Suprapubic skin (tissue), 4 donors: ENCODE measurements around the gene ABCA4.

Experiments
- EP300 ChIP-seq: sonication (generic); formaldehyde crosslinking; IDR thresholded peaks from one replicate; pipeline ENCODE4 v1.6.1; 2017; ENCODE audit warnings: antibody characterized with exemption
- POLR2A ChIP-seq, 2 donors: fragments of 450-650 bp; IDR thresholded peaks; one replicate each; pipeline ENCODE4 v1.6.1; 2017; ENCODE audit warnings: antibody characterized with exemption in 2 of 2, mild to moderate bottlenecking in 2 of 2, moderate library complexity in 2 of 2
- POLR2AphosphoS5 ChIP-seq, 3 donors: sonication (generic); formaldehyde crosslinking; IDR thresholded peaks; one replicate each; pipeline ENCODE4 v1.6.1; 2017; ENCODE audit warnings: antibody characterized with exemption in 3 of 3
- TF ChIP-seq, protein P1 (sequence below), 2 donors: fragments of 200-600 bp in 1 of 2; fragments of 450-650 bp in 1 of 2; sonication (generic) in 1 of 2; IDR thresholded peaks; one replicate each; pipeline ENCODE4 v1.5.1; 2016 to 2019; ENCODE audit warnings: antibody characterized with exemption in 2 of 2, mild to moderate bottlenecking in 1 of 2, moderate library complexity in 1 of 2

DNA sequence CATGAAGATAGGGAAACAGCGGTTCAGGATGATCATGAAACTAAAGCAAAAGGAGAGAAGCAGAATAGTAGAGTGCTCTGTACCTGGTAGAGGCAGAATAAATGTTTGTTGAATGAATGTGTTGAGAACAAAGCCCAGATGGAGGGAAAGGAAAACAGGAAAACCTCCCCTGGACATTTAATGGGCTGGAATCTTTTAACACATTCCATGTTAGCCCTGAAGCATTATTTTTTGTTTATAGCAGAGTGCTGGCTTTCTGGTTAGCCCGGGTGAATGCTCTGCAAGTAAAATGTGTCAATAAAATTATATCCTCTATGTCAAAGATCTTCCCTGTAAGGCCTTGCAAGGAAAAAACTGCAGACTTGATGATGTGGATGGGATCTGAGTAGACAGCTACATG lies 60.2 kb downstream of the ABCA4 start:
- TF ChIP-seq, protein P1, sequence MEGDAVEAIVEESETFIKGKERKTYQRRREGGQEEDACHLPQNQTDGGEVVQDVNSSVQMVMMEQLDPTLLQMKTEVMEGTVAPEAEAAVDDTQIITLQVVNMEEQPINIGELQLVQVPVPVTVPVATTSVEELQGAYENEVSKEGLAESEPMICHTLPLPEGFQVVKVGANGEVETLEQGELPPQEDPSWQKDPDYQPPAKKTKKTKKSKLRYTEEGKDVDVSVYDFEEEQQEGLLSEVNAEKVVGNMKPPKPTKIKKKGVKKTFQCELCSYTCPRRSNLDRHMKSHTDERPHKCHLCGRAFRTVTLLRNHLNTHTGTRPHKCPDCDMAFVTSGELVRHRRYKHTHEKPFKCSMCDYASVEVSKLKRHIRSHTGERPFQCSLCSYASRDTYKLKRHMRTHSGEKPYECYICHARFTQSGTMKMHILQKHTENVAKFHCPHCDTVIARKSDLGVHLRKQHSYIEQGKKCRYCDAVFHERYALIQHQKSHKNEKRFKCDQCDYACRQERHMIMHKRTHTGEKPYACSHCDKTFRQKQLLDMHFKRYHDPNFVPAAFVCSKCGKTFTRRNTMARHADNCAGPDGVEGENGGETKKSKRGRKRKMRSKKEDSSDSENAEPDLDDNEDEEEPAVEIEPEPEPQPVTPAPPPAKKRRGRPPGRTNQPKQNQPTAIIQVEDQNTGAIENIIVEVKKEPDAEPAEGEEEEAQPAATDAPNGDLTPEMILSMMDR (IDR thresholded peaks at IDR 0.05) = no peak
- TF ChIP-seq POLR2AphosphoS5 (IDR thresholded peaks at IDR 0.05) = no peak
- TF ChIP-seq POLR2A (IDR thresholded peaks at IDR 0.05) = no peak
- no peak for TF ChIP-seq EP300
